K562 (cell line): ENCODE measurements around the gene HGFAC. TPM values are rescaled to one million over a fixed set of nuclear protein-coding genes. Genes with fewer than 3 reads are reported as not detected.

ENCODE experiments used
- ATAC-seq: fragments of 200-7000 bp; cut with Tn5 transposase; 3 replicates; pipeline ENCODE4 v1.9.1; 2020; ENCODE audit warnings: moderate library complexity
- BruUV-seq: library from RNA; stranded (reverse); fragments of 400-500 nt; replicated peaks from 2 replicates; lab custom pipeline; 2021; lab: Mats Ljungman, UMichigan
- CTCF ChIA-PET: fragments of 300-600 bp; formaldehyde crosslinking; extraction: SDS; loops from one replicate; lab custom pipeline; 2021; ENCODE audit warnings: low intra/inter-chr PET ratio; lab: Yijun Ruan, JAX
- POLR2A ChIA-PET: fragments of 300-600, 350-650 bp; sonication (Branson Sonifier 250); formaldehyde crosslinking; extraction: SDS; loops from one replicate; lab custom pipeline; 2021; ENCODE audit warnings: antibody characterized with exemption, inconsistent platforms; lab: Yijun Ruan, JAX
- DNase-seq, 4 experiments: peaks; one replicate each; pipeline versions ENCODE4 v3.0.0 to v3.0.0-alpha.2; 2011 to 2018; ENCODE audit warnings: low spot score in 3 of 4, mixed read lengths in 3 of 4; ENCODE audit errors: extremely low read depth in 1 of 4
- FAIRE-seq: peaks from 2 replicates; lab custom pipeline; 2011; peaks lifted over from hg19 to GRCh38; lab: Jason Lieb, UNC
- H2AFZ ChIP-seq: 2 replicates; pipeline ENCODE4 v1.6.0; 2011; ENCODE audit warnings: low read depth, low read length, control low read depth, inconsistent platforms
- H3K27ac ChIP-seq: fragments of 200-600 bp; 3 replicates; pipeline ENCODE4 v1.8.0; 2011; ENCODE audit warnings: low read depth, mild to moderate bottlenecking, control low read depth, inconsistent platforms, low read length, moderate library complexity, mixed read lengths; ENCODE audit errors: extremely low read depth
- H3K27me3 ChIP-seq, 2 experiments: fragments of 300-600 bp in 1 of 2; 2 replicates in 1 of 2; 3 replicates in 1 of 2; pipeline versions ENCODE4 v1.6.0 to v1.8.0; 2011; ENCODE audit warnings: inconsistent platforms in 2 of 2, low read length in 2 of 2, mild to moderate bottlenecking in 1 of 2, mixed read lengths in 1 of 2, moderate library complexity in 1 of 2; ENCODE audit not compliant: control insufficient read depth in 2 of 2, insufficient read depth in 2 of 2
- H3K36me3 ChIP-seq: fragments of 300-600 bp; 3 replicates; pipeline ENCODE4 v1.8.0; 2011; ENCODE audit warnings: mild to moderate bottlenecking, low read length, inconsistent platforms; ENCODE audit not compliant: control insufficient read depth, insufficient read depth
- H3K4me1 ChIP-seq, 2 experiments: fragments of 200-600 bp in 1 of 2; replicated peaks in 1 of 2; 2 replicates in 1 of 2; 3 replicates in 1 of 2; pipeline versions ENCODE4 v1.5.1 to v1.8.0; 2011; ENCODE audit warnings: inconsistent platforms in 2 of 2, low read length in 2 of 2, mild to moderate bottlenecking in 1 of 2, mixed read lengths in 1 of 2, moderate library complexity in 1 of 2; ENCODE audit not compliant: control insufficient read depth in 2 of 2, insufficient read depth in 2 of 2
- H3K4me2 ChIP-seq: 2 replicates; pipeline ENCODE4 v1.6.1; 2011; ENCODE audit warnings: low read length, control low read depth, inconsistent platforms, mixed read lengths; ENCODE audit not compliant: insufficient read depth
- H3K4me3 ChIP-seq: fragments of 200-600 bp; sonication (generic), shearing (Covaris generic); 2 replicates; pipeline ENCODE4 v1.5.1; 2016; ENCODE audit warnings: control low read depth, inconsistent platforms
- H3K79me2 ChIP-seq: fragments of 200-600 bp; 3 replicates; pipeline ENCODE4 v1.8.0; 2011; ENCODE audit warnings: low read length, inconsistent platforms; ENCODE audit not compliant: control insufficient read depth, insufficient read depth
- H3K9ac ChIP-seq, 2 experiments: 2 replicates each; pipeline versions ENCODE4 v1.6.0 to v1.6.1; 2011; ENCODE audit warnings: low read depth in 2 of 2, low read length in 2 of 2, control low read depth in 1 of 2, inconsistent platforms in 1 of 2, mild to moderate bottlenecking in 1 of 2, mixed read lengths in 1 of 2; ENCODE audit not compliant: insufficient read depth in 1 of 2
- H3K9me1 ChIP-seq: one replicate; pipeline ENCODE4 v1.6.0; 2011; ENCODE audit warnings: inconsistent platforms, mild to moderate bottlenecking, low read length, moderate library complexity; ENCODE audit not compliant: control insufficient read depth, insufficient read depth
- H3K9me3 ChIP-seq: replicated peaks from 2 replicates; pipeline ENCODE4 v1.5.1; 2011; ENCODE audit warnings: low read depth, low read length, inconsistent platforms; ENCODE audit not compliant: control insufficient read depth, insufficient read depth
- H4K20me1 ChIP-seq: replicated peaks from 2 replicates; pipeline ENCODE4 v1.6.1; 2011; ENCODE audit warnings: low read length, inconsistent platforms, mixed read lengths; ENCODE audit not compliant: control insufficient read depth, insufficient read depth
- CHD1 ChIP-seq: fragments of 200-600 bp; sonication (generic); IDR thresholded peaks from one replicate; pipeline ENCODE4 v1.6.1; 2012; ENCODE audit warnings: mild to moderate bottlenecking, moderate library complexity, low read length, inconsistent platforms
- CREB5 ChIP-seq: fragments of 250-450 bp; sonication (Bioruptor Pico); IDR thresholded peaks from 2 replicates; pipeline ENCODE4 v1.5.0; 2020; ENCODE audit warnings: mild to moderate bottlenecking
- MAFK ChIP-seq: IDR thresholded peaks from 2 replicates; pipeline ENCODE4 v1.6.1; 2011; ENCODE audit warnings: low read length, improper control_type of control experiment
- NR4A1 ChIP-seq, 2 experiments: fragments of 250-450 bp in 1 of 2; fragments of 450-650 bp in 1 of 2; sonication (Bioruptor Pico) in 1 of 2; IDR thresholded peaks; 2 replicates each; pipeline versions ENCODE4 v1.4.0 to v1.6.1; 2016 to 2020; ENCODE audit warnings: mild to moderate bottlenecking in 2 of 2, missing compliant biosample characterization in 1 of 2, missing genetic modification characterization in 1 of 2, moderate library complexity in 1 of 2
- POLR2AphosphoS5 ChIP-seq: IDR thresholded peaks from 2 replicates; pipeline ENCODE4 v1.6.1; 2011; ENCODE audit warnings: mild to moderate bottlenecking, low read depth, low read length, moderate library complexity; ENCODE audit not compliant: control insufficient read depth, insufficient read depth
- SP2 ChIP-seq: IDR thresholded peaks from 2 replicates; pipeline ENCODE4 v1.6.1; 2011; ENCODE audit warnings: mild to moderate bottlenecking, low read depth, low read length, moderate library complexity; ENCODE audit not compliant: poor library complexity, severe bottlenecking; ENCODE audit errors: extremely low read depth
- SRSF9 ChIP-seq: fragments of 200-400 bp; formaldehyde crosslinking; IDR thresholded peaks from 2 replicates; pipeline ENCODE4 v1.6.1; 2017; ENCODE audit warnings: low read depth, low read length, borderline replicate concordance
- ZKSCAN8 ChIP-seq: fragments of 200-800 bp; sonication (Bioruptor generic); IDR thresholded peaks from 2 replicates; pipeline ENCODE4 v1.6.1; 2016; ENCODE audit warnings: missing genetic modification characterization, missing compliant biosample characterization
- ZNF354B ChIP-seq: fragments of 250-450 bp; sonication (Bioruptor Pico); IDR thresholded peaks from 2 replicates; pipeline ENCODE4 v1.4.0; 2020
- WGBS: fragments of 100-300 bp; shearing (Covaris generic); methylation state at CpG from one replicate; pipeline ENCODE4 v1.1.6; 2016; ENCODE audit warnings: low coverage, mixed read lengths; ENCODE audit not compliant: insufficient coverage; ENCODE audit errors: missing lambda C conversion rate; 5-methylcytosine and 5-hydroxymethylcytosine counted together
- in situ Hi-C: fragments of 300-500 bp; cut with MboI; formaldehyde crosslinking; loops from 4 replicates; pipeline ENCODE4 v1.15.0; 2018; ENCODE audit warnings: inconsistent platforms, mixed read lengths
- intact Hi-C: fragments of 100-400 bp; cut with micrococcal nuclease; formaldehyde crosslinking; loops from 2 replicates; pipeline ENCODE4 v1.14.2; 2022
- polyA plus RNA-seq, 8 experiments: library from polyadenylated mRNA; depleted of rRNA in 4 of 8; stranded (reverse) in 5 of 8; unstranded in 3 of 8; fragments of >200 nt; fragmentation: Nextera tagmentation in 2 of 8; fragmentation: Illumina TruSeq in 1 of 8; extraction: Ambion mirVana in 2 of 8; extraction: Trizol in 1 of 8; gene quantifications; 2 replicates each; pipeline versions ENCODE4 v1.2.1 to v1.2.3, GENCODE V29; 2011 to 2014; ENCODE audit warnings: inconsistent platforms in 1 of 8, missing spikeins in 1 of 8
- total RNA-seq, 7 experiments: library from RNA; depleted of rRNA in 6 of 7; stranded (reverse); fragments of >200 nt in 6 of 7; fragmentation: Illumina TruSeq in 2 of 7; extraction: Trizol in 2 of 7; gene quantifications; 2 replicates each; pipeline versions ENCODE4 v1.2.1 to v1.2.3, GENCODE V29; 2011 to 2021; ENCODE audit warnings: low replicate concordance in 1 of 7
- TF ChIP-seq, protein P1 (sequence below): fragments of 450-650 bp; IDR thresholded peaks from 2 replicates; pipeline ENCODE4 v1.6.1; 2018; ENCODE audit warnings: mild to moderate bottlenecking, low read depth; ENCODE audit not compliant: partially characterized antibody
- TF ChIP-seq, protein P2 (sequence below): fragments of 250-450 bp; sonication (Bioruptor Pico); IDR thresholded peaks from 2 replicates; pipeline ENCODE4 v1.8.0; 2022; ENCODE audit warnings: inconsistent platforms, mild to moderate bottlenecking, moderate library complexity, borderline replicate concordance
- TF ChIP-seq, protein P3 (sequence below): sonication (generic); formaldehyde crosslinking; IDR thresholded peaks from 2 replicates; pipeline ENCODE4 v1.9.0; 2022; ENCODE audit warnings: mild to moderate bottlenecking, missing genetic modification reagents
- TF ChIP-seq, protein P4 (sequence below): fragments of 250-450 bp; sonication (Bioruptor Pico); IDR thresholded peaks from 2 replicates; pipeline ENCODE4 v1.5.0; 2021; ENCODE audit warnings: mild to moderate bottlenecking, moderate library complexity

HGFAC gene
- total and polyA plus RNA-seq, 9 of the 15 experiments (the other 6 are each of a cell fraction or from before 2014, with no cell fraction given) = 0.13 TPM; not detected in 8

DNA sequence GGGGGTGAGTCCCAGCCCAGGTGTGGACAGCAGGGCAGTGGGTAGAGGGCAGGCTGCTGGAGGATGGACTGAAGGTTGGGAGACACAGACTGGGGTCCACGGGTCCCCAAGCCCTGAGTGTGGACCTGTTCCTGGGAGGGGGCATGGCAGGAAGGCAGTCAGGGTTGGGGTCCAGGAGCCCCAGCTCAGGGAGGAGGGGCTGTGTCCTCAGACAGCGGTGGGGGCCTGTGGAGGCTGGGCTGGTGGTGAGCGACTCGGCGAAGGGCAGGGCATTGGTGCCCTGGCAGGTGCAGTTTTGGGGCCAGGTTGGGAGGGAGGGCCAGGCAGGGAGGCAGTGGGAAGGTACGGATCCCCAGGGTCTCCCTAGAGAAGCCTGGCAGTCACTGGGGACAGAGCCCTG is 55.3 kb downstream of the HGFAC start:
- H3K79me2 ChIP-seq = no peaks in the 10 kb centered on the region
- 17% methylated on average over 1 of the region's 6 CpGs for WGBS
- no peak overlapping the region for H3K4me2 ChIP-seq
- in situ Hi-C loops (no loop called here), intact Hi-C loops (no loop called here)
- peaks cover 27% of the 10 kb centered on the region; the same call in 1 of the 2 replicates for H4K20me1 ChIP-seq
- H3K4me1 ChIP-seq = peaks cover 0 to 79% of the 10 kb centered on the region in 2 experiments; a peak in 2 of 5 replicates
- no peaks in the 10 kb centered on the region for H3K9me1 ChIP-seq
- ATAC-seq (no peak), FAIRE-seq (no peak), DNase-seq (no peak)
- POLR2A ChIA-PET = no interaction called here
- CTCF ChIA-PET = no interaction called here
- H3K9ac ChIP-seq = no peak overlapping the region; a peak in 1 of 4 replicates
- H3K36me3 ChIP-seq = no peaks in the 10 kb centered on the region
- no TSS peak for BruUV-seq
- H3K27ac ChIP-seq = no peak overlapping the region
- no peaks in the 10 kb centered on the region for H3K9me3 ChIP-seq
- no peak overlapping the region for H3K4me3 ChIP-seq
- peaks cover 14 to 46% of the 10 kb centered on the region in 2 experiments for H3K27me3 ChIP-seq
- H2AFZ ChIP-seq = no peak overlapping the region
- TF ChIP-seq ZNF354B (CRISPR knock-in tag) (no peak), SP2 (no peak), ZKSCAN8 (CRISPR knock-in tag) (no peak), MAFK (no peak), POLR2AphosphoS5 (no peak), CREB5 (CRISPR knock-in tag) (no peak), CHD1 (no peak), NR4A1 (CRISPR knock-in tag; IDR thresholded peaks at IDR 0.05) (no peak), NR4A1 (tag; IDR thresholded peaks at IDR 0.05) (no peak), SRSF9 (no peak)
- TF ChIP-seq, protein P1, sequence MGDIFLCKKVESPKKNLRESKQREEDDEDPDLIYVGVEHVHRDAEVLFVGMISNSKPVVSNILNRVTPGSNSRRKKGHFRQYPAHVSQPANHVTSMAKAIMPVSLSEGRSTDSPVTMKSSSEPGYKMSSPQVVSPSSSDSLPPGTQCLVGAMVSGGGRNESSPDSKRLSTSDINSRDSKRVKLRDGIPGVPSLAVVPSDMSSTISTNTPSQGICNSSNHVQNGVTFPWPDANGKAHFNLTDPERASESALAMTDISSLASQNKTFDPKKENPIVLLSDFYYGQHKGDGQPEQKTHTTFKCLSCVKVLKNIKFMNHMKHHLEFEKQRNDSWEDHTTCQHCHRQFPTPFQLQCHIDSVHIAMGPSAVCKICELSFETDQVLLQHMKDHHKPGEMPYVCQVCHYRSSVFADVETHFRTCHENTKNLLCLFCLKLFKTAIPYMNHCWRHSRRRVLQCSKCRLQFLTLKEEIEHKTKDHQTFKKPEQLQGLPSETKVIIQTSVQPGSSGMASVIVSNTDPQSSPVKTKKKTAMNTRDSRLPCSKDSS = no peak
- TF ChIP-seq, protein P2, sequence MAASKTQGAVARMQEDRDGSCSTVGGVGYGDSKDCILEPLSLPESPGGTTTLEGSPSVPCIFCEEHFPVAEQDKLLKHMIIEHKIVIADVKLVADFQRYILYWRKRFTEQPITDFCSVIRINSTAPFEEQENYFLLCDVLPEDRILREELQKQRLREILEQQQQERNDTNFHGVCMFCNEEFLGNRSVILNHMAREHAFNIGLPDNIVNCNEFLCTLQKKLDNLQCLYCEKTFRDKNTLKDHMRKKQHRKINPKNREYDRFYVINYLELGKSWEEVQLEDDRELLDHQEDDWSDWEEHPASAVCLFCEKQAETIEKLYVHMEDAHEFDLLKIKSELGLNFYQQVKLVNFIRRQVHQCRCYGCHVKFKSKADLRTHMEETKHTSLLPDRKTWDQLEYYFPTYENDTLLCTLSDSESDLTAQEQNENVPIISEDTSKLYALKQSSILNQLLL (CRISPR knock-in tag) = no peak
- TF ChIP-seq, protein P3, sequence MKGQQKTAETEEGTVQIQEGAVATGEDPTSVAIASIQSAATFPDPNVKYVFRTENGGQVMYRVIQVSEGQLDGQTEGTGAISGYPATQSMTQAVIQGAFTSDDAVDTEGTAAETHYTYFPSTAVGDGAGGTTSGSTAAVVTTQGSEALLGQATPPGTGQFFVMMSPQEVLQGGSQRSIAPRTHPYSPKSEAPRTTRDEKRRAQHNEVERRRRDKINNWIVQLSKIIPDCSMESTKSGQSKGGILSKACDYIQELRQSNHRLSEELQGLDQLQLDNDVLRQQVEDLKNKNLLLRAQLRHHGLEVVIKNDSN (CRISPR knock-in tag) = no peak
- TF ChIP-seq, protein P4, sequence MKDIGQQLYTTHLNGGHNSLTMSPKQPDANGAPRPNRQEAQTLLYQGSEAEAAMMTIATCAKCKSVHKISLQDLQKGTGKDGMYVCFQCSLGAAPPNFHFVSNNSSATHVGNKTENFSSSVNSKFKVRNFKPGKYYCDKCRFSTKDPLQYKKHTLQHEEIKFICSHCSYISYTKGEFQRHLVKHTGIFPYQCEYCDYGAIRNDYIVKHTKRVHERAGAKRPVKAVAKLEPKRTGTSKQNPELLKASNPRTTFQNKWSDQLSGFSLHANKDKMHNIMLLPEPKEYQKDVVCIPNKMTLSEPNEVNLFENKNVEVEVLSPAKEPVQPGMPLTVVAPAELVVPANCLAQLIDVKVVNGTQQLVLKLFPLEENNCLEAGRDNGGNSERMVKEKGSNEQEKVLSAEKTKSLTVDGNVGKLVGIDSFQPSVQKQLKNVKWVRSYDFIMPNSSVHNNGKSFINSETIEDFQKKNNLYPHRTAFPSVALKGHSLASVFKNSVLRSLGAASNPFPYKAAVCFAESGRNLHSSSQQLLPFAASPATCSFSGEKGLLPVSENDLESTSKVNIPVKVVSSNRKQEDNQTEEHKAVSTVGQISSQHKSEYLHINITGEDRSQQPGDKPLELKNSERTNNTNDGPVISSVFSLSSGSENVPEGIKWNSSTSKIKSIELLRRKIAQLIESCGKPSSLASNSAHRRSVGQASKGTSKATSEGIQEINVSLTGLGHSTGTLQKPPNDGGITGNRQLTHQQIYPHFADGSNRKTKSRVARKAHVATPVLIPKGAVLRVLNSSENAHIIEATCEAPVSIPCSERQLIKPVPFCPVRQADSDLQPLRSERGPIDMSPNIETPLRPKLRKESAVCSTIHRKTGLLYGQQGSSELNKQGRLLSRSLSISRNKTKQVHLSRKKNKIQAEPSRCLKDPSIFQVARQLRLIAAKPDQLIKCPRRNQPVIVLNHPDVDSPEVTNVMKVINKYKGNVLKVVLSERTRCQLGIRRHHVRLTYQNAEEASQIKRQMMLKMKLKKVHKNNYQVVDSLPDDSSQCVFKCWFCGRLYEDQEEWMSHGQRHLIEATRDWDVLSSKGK (CRISPR knock-in tag) = no peak
